Measurements from ENCODE around the gene SRGAP1.

SRGAP1 gene

DNA sequence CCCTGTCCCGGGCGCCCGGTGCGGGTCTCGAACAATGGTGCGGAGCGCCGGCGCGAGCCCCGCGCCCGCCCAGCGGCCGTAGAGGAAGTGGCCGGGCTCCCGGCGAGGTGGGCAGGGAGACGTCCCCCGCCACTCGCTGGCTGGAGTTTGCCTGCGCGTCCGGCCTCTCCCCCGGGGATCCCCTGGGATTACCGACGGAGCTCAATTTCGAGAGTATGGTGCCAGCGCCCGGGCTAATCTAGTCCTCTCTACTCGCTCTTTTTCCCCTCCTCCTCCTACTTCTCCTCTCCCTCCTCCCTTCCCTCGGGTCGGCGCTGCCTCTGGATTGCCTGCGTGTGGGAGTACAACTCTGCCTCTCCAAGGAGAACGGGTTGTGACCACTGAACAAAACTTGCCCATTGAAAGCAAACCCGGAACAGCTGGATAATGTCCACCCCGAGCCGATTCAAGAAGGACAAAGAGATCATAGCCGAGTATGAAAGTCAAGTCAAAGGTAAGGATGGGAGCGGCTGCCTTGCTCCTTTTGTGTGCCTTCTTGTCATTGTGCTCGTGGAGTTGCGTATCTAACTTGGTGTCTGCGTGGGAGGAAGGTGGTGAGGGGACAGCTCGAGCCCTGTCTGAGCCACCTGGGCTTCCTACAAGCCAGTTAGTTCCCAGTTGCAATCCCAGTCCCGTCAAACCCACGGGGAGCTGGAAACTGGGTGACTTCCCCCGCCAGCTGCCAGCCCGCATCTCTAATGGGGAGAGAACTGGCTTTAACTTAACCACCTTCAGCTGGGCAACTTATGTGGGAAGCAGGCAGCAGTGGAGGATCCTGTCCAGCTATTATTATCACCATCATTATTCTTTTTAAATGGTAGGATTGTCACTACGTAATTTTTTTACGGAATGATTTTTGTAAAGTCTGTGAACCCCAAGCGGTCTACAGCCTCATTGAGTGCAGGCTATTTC is at the start of gene SRGAP1:
Gene SRGAP1, plus strand, starts transcription at position 310 of the 951 bp plus-strand sequence. Its CDS starts 117 bp downstream, at position 427.
- DNase-seq: peak; percentile 83

GRCh38 chr12:63795032-63795687 is 49.3 kb upstream of the SRGAP1 start:
- no peak for DNase-seq

GRCh38 chr12:63795944-63796343 is 48.6 kb upstream of the SRGAP1 start:
- DNase-seq: no peak

DNA sequence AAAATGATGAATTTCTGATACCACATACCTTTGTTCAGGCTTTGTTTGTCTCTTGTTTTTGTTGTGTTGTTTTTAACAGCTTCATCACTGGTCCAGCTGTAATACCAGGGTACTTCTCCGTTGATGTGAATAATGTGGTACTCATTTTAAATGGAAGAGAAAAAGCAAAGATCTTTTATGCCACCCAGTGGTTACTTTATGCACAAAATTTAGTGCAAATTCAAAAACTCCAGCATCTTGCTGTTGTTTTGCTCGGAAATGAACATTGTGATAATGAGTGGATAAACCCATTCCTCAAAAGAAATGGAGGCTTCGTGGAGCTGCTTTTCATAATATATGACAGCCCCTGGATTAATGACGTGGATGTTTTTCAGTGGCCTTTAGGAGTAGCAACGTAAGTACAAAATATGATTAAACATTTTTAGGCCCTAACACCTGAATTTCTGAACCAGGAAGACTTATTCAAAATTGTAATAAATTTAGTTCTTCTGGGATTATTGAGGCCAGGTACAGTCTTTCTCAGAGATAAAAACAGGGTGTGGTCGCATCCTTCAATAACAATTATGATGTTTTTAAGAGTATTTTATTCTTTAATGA is 42.4 kb upstream of the SRGAP1 start:
- DNase-seq: no peak

DNA sequence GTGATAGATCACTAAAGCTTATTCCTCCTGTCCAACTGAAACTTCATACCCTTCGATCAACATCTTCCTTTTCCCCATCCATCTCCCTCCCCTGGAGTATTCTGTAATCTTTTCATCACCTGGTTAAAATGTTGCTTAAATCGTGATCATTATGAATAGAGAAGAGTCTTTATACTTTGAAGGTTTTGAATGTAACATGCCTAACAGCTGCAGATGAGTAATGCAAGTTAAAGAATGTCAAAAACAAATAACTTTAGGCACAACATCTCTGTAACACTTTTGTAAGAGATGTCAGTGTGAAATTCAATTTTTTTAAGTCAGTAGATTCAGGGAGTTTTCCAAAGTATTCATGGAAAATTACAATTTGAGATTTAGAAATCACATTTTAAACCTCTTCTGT is 39.8 kb upstream of the SRGAP1 start:
- DNase-seq: no peak

DNA sequence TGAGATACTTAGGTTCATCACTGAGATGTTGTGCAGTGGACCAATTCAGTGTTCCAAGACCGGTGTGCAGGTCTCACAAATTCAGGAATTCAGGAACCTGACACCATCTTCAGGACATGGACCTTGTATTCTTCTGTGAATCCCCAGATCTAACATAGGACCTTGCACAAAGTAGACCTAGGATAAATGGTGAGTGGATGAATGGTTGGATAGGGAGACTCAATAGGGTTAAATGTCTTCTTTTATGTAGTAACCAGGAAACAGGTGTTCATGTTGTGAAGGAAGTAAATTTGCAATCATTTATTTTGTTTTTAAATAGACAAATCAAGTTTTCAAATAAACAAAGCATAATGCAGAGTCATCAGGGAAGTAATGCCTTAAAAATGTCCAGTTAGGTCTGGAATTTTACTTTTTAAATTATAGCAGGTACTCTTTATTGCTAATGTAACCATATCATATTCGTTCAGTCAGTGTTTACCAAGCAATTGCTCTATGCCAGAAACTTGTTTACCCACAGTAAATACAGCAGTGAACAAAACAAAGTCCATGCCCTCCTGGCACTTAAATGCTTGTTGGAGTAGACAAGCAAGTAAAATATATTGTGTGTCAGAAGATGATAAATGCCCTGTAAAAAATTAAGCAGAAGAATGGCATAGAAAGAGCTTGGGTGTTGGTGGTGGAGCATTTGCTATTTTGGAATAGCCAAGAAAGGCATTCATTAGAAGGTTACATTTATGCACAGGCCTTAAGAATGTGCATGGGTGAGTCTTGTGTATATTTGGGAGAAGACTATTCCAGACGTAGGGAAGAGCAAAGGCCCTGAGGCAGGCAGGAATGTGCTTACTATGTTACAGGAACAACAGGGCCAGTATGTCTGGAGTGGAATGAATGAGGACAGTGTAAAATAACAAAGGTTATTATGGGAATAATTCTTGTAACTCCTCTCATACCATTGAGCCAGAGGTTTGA is 38.5 kb upstream of the SRGAP1 start:
- DNase-seq: no peak

GRCh38 chr12:63808631-63809030 is 35.9 kb upstream of the SRGAP1 start:
- no peak for DNase-seq

- DNase-seq: no peak
These were observed 34.9 kb upstream of the SRGAP1 start for GRCh38 chr12:63809566-63809965.

GRCh38 chr12:63811334-63811733 is 33.2 kb upstream of the SRGAP1 start:
- no peak for DNase-seq

- no peak for DNase-seq
These were observed 32.7 kb upstream of the SRGAP1 start for GRCh38 chr12:63811755-63812154.

DNA sequence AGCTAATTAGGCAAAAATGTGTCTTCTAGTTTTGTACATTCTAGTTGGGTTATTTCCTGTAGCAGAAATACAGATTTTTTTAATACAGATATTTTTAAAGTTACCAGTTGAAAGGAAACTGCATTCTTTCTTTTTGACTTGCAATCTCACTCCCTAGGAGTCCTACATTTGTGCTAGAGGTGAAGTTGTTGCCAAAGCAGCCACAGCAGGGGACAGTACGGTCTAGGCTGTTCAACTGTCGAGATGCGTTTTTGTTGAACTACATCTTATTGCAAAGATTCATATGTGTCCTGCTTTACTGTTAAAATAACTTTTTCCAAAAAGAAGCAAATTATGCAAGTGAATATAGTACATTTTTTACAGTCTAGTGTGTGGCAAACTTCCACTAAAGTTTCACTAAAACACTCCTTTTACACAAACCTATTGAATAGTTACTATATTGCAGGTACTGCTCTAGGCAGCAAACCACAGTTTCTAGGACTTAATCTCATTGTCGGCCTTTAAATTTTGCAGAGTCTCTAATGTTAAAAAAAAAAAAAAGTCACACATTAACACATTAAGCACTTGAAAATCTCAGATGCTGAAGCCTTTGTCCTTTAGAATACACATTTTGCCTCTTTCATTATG is 30.2 kb upstream of the SRGAP1 start:
- DNase-seq: no peak

GRCh38 chr12:63815482-63815852 is 29.0 kb upstream of the SRGAP1 start:
- no peak for DNase-seq

DNA sequence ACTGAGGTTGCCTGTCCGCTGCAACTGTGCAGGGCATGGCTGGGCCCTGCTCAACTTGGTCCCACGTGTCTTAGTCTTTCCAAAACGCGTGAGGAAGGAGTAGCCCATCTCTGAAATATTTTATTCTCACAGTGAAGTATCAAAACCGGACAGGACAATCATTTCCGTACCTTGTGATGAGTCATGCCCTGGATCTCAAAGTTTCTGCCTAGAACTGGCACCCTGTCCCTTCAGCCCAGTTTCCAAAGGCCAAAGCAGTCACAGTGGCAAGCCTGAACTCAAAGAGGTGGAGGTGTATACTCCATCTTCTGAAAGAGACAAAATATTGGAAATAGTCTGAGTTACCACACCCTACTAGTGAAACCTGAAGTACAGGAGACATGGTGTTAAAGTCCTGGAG is 28.5 kb upstream of the SRGAP1 start:
- no peak for DNase-seq

DNA sequence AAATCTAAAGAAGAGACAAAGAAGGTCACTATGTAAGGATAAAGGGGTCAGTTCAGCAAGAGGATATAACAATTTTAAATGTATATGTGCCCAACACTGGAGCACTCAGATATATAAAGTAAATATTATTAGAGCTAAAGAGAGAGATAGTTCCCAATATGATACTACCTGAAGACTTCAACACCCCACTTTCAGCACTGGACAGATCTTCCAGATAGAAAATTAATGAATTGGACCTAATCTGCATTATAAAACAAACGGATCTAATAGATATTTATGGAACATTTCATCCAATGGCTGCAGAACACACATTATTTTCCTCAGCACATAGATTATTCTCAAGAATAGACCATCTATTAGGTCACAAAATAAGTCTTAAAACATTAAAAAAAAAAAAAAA is 24.1 kb upstream of the SRGAP1 start:
- DNase-seq: no peak

DNA sequence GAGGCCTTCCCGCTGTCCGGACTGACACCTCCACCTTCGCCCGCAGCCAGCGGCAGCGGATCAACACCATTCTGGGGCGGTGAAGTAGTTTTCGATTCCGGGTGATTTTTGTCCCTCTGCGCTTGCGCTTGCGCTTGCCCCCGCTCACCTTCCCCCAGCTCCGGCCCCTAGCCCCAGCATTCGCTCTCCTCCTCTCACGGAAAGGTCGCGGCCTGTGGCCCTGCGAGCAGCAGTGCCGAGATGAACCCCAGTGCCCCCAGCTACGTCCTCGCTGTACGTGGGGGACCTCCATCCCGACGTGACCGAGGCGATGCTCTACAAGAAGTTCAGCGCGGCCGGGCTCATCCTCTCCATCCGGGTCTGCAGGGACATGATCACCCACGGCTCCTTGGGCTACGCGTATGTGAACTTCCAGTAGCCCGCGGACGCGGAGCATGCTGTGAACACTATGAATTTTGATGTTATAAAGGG is 22.7 kb upstream of the SRGAP1 start:
- peak; percentile 55 for DNase-seq

- DNase-seq: no peak
These were observed 22.1 kb upstream of the SRGAP1 start for GRCh38 chr12:63822352-63822751.

- no peak for DNase-seq
These were observed 21.5 kb upstream of the SRGAP1 start for GRCh38 chr12:63823040-63823439.

DNA sequence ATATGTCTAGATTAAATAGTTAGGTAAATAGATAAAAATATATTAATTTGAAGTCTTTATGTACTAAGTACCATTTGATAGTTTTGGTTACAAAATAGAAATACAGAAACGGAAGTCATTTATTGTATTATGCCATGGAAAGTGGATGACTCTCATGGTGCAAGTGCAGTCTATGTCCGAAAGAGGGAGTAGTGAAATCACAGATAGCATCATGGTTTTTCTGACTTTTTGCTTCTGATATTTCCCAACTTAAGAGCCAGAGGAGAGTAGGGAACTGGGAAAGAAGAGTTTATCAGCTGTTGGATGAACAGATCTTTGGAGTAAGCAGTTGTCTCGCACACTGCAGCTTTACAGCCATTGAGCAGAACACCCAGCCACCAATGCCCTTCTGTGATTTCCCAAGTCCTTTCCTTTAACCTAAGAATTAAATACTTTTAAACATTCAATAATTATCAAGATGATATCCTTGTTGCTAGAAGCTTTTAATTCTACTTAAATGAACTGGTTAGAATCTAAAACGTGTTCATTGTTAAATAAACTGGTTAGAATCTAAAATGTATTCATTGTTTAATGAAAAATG is 18.4 kb upstream of the SRGAP1 start:
- DNase-seq: no peak

- DNase-seq: no peak
These were observed 15.6 kb upstream of the SRGAP1 start for GRCh38 chr12:63828867-63829266.

- DNase-seq: no peak
These were observed 8.5 kb upstream of the SRGAP1 start for GRCh38 chr12:63836046-63836445.

GRCh38 chr12:63836936-63837335 is 7.6 kb upstream of the SRGAP1 start:
- DNase-seq: no peak

DNA sequence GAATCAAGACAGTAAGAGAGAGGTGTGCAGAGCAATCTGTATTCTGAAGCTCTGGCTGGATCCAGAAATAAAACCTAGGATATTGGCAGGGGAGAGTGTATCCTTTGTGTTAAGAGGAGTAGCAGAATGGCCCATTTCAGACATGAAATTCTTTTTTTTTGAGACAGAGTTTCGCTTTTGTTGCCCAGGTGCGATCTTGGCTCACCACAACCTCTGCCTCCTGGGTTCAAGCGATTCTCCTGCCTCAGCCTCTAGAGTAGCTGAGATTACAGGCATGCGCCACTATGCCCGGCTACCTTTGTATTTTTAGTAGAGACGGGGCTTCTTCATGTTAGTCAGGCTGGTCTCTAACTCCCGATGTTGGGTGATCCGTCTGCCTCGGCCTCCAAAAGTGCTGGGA is 6.1 kb upstream of the SRGAP1 start:
- DNase-seq: no peak

Data from right forelimb (tissue), 1 donor.